ENCODE measurements around the gene ACKR4.
"Not testable (repeated sequence)": the region's sequence is repeated elsewhere in the genome, so short reads cannot be mapped to it uniquely, and the experiment has no call there.

ACKR4 gene

GRCh38 chr3:132594498-132594897, 2.6 kb upstream of the ACKR4 start:
- DNase-seq (ENCODE audit: low spot score): no peak

GRCh38 chr3:132595014-132595413, 2.1 kb upstream of the ACKR4 start:
- DNase-seq (ENCODE audit: low spot score): no peak

GRCh38 chr3:132596326-132596725, 744 bp upstream of the ACKR4 start:
- DNase-seq (ENCODE audit: low spot score): no peak

- DNase-seq (ENCODE audit: low spot score): no peak
Observed at GRCh38 chr3:132597660-132598059, 590 bp downstream of the ACKR4 start.

DNA sequence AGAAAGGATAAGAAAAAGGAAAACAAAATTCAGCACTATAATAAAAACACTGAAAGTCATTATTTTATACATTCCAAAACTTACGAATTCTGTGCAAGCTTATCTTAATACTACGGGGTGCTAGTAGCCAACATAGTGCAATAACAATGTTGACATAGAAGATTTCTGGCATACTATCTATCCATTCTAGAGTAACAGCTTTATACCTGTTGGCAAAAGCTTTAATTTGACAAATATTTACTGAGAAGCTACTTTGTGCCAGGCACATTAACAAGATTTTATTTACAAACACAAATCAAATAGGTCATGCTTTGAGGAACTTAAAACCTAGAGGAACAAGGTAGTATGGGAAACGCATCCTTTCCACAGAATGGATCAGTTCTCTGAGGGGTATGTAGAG, 1.1 kb downstream of the ACKR4 start:
- no peak for DNase-seq (ENCODE audit: low spot score)

GRCh38 chr3:132600614-132601013, 3.5 kb downstream of the ACKR4 start:
- DNase-seq (ENCODE audit: low spot score): not testable (repeated sequence)

DNA sequence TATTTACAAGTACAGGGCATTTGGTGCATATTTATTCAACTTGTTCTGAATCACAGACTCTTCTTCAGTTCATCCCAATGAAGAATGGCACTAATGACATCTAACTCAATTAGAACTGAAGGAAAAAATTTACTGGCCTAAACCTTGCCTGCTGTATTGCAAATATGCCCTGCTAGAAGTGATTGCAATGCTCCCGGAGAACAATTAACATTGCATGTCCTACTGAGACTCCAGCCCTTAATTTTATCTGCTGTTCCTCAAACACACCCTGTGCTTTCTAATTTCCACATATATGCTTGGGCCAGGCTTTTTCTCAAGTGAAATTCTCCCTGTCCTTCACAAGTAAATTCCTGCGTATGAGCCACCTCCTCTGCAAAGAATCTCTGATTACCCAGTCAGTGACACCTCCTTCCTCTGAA, 8.3 kb downstream of the ACKR4 start:
- no peak for DNase-seq (ENCODE audit: low spot score)

DNA sequence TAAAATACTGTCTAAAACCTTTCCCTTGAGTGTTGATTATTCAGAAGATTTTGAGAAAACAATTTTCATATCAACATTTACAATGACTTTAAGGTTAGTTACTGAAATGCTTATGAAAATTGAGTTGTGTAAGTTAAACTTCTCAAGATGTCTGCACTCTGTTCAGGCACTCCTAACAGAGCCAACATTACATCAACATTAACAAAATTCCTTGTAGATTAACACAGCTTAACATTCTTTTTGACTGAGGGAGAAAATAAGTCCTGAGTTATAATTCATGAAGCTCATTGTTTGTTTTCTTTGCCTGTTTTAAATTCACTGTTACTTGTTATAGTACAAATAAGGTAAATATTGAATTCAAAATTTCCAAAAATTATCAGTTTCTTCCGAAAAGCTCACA, 9.0 kb downstream of the ACKR4 start:
- DNase-seq (ENCODE audit: low spot score): no peak

DNA sequence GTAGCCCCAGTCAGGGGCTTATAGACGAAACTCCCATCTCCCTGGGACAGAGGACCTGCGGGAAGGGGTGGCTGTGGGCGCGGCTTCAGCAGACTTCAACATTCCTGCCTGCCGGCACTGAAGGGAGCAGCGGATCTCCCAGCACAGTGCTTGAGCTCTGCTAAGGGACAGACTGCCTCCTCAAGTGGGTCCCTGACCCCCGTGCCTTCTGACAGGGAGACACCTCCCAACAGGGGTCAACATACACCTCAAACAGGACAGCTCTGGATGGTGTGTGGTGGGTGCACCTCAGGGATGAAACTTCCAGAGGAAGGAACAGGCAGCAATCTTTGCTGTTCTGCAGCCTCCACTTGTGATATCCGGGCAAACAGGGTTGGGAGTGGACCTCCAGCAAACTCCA, 9.6 kb downstream of the ACKR4 start:
- DNase-seq (ENCODE audit: low spot score): not testable (repeated sequence)

- DNase-seq (ENCODE audit: low spot score): not testable (repeated sequence)
Observed at GRCh38 chr3:132615301-132615700, 18.2 kb downstream of the ACKR4 start.

- no peak for DNase-seq (ENCODE audit: low spot score)
Observed at GRCh38 chr3:132615881-132616280, 18.8 kb downstream of the ACKR4 start.

DNA sequence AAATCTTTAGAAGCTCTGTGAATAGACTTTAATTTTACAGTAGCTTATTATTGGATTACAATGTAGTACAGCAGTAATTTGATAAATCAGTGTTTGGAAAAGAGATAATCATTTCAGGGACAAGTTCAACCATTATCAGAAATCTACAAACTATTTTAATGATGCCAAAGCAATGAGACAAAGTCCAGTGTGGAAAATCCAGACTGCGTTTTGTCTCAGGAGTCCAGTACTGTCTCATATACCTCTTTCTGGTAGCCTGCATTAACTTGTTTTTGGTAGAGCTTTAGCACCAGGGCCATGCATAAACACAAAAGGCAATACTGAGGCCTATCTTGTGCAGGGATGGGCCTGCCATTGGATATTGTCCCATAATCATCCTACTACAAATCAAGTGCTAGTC, 19.7 kb downstream of the ACKR4 start:
- no peak for DNase-seq (ENCODE audit: low spot score)

DNA sequence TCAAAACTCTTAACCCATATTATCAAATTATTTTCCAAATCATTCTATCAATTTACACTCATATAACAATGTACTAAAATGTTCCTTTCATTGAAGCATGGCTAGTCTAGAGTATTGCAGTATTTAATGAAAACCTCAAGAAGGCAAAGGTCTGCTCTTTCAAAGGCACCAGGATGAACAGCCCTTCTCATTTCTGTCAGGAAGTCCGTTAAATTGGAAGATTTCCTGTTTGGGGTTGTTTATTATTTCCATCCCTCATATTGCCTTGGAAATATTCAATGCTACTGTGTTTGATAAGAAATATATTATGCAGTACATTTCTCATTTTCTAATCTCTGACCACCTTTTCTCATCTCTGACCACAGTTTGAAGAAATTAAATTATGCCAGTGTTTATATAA, 25.1 kb downstream of the ACKR4 start:
- no peak for DNase-seq (ENCODE audit: low spot score)

DNA sequence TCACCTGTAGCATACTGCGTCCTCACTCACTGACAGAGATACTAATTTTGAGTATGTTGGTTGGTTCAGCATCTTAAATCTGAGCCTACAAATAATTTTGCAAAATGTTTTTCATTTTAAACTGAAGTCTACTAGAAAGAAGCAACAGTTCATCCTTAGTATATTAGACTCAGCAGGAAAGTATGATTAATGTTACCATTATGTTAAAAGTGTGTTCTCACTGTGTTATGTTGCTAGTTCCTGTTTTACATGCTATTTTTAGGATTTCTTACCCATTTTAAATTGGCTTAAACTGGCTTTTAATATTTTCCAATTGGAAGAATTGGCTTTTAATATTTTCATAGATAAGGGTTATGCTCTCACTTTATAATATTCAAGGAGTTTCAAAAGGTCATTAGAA, 25.7 kb downstream of the ACKR4 start:
- DNase-seq (ENCODE audit: low spot score): no peak

DNA sequence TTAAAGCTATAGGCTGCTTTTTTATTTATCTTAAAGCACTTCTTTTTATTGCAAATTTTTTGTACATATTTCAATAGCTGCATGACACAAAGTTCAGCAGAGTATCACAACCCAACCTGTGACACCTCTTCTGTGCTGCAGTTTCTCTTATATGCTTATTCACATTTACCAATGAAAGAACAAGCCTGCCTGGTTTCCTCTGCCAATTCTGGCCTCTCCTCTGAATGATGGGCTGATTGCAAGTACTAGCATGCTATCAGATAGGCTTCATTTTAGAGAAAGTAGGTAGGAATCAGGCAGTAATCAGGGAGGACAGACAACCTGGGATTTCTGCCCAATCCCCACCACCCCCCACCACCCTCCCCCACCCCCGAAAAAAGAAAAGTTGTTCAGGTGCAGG, 26.6 kb downstream of the ACKR4 start:
- no peak for DNase-seq (ENCODE audit: low spot score)

- DNase-seq (ENCODE audit: low spot score): no peak
Observed at GRCh38 chr3:132624790-132625189, 27.7 kb downstream of the ACKR4 start.

GRCh38 chr3:132625613-132626012, 28.5 kb downstream of the ACKR4 start:
- DNase-seq (ENCODE audit: low spot score): no peak

DNA sequence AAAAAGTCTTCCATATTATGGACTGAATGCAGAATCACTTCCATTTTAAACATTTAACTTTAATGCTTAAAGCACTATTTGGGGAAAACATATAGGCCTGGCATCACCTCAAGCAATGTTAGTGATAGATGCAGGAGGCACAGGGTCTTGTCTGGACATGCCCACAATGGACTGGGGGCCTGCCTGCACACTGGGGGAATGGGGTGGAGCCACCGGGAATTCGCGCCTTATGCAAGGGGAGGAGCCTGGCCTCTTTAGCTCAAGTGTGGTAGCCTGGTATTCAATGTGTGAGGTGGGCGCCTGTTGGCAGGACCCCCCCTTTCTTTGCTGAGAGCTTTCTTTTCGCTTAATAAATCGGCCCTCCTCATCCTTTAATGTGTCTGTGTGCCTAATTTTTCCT, 29.9 kb downstream of the ACKR4 start:
- DNase-seq (ENCODE audit: low spot score): no peak

GRCh38 chr3:132628157-132628556, 31.1 kb downstream of the ACKR4 start:
- no peak for DNase-seq (ENCODE audit: low spot score)

DNA sequence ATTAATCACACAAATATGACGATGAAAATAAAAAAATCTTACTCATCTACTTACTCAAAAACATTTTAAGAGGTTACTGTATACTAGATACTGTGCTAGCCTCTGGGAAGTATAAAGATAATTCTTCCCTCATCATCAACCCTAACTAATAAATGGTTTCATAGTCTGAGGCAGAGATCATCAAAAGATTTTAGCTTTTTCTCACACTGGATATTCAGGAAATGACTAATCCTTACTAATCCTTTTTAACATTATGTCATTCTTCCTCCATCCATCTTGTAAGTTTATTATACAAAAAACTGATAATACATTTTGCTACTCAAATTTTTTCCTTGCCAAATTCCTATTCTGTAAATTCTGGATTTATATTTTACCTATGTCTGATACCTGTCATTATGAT, 32.9 kb downstream of the ACKR4 start:
- DNase-seq (ENCODE audit: low spot score): no peak

DNA sequence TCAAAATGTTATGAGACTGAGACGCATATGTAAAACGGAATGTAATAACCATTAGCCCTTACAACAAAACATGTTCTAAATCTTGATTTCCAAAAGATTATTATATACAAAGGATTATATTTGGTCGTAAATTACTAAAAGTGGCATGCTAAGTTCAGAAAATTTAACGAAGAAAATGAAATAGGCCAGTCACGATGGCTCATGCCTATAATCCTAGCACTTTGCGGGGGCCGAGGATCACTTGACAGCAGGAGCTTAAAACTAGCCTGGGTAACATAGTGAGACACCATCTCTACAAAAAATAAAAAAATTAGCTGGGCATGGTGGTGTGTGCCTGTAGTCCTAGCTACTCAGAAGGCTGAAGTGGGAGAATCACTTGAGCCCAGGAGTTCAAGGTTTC, 33.5 kb downstream of the ACKR4 start:
- no peak for DNase-seq (ENCODE audit: low spot score)

DNA sequence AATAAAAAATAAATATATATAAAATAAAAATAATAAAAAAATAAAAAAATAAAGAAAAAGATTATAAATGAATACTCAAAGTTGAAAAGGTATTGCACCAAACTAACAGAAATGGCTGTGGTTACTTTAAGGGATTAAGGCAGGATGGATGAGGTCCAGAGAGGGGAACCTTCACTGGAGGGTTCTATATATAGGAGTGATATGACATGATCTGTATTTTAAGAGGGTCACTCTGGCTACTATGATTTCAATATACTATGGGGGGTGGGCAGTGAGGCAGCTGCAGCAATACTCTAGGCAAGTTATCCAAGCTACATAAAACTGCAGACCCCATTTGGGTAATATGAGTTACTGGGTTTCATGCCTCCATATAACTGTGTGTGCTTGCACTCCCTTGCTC, 38.0 kb downstream of the ACKR4 start:
- no peak for DNase-seq (ENCODE audit: low spot score)

DNA sequence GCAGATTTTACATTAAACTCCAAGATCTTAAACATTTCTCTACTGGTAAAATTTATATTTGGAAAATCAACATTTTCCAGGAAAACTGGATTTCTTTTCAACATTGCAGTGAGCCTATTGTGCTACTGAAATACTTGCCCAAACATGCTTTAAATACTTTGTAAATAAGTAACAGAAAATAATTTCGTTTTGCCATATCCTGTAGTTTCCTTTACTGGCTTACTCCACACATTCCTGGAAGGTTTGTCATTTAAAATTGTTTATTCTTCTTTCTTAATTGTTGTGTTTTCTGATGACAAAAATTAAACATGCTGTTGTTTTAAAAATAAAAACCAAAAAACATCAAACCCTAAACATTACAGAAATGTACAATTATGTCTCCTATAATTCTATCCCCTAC, 40.5 kb downstream of the ACKR4 start:
- no peak for DNase-seq (ENCODE audit: low spot score)

DNA sequence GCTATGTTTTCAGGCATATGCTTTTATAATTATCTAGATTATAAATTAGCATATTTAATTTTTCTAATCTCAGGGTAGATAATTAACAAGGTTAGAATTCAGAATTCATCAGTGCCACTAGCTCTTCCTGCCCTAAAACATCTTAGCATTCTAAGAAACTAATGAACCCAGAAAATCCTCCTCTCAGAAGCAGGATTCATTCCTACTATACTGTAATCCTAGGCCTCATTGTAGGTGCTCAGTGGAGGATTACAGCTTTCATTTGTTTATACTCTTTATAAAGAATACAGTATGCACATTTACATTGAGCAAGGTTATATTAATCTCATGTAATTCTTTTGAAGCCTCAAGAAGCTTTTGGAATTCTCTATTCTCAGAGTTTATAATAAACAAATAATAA, 41.6 kb downstream of the ACKR4 start:
- DNase-seq (ENCODE audit: low spot score): no peak

GRCh38 chr3:132641427-132641826, 44.4 kb downstream of the ACKR4 start:
- not testable (repeated sequence) for DNase-seq (ENCODE audit: low spot score)
